ENCODE data around the gene ATRNL1.

ATRNL1 gene

GRCh38 chr10:115845921-115846320 lies 752.8 kb downstream of the ATRNL1 start:
- no peak overlapping the region for H3K27ac ChIP-seq (ENCODE audit: poor library complexity, severe bottlenecking)
- DNase-seq (ENCODE audit: low spot score) (no peak), ATAC-seq (ENCODE audit: low read depth) (no peak)
- no peak overlapping the region for H3K4me3 ChIP-seq (ENCODE audit: severe bottlenecking)
- no peaks in the 10 kb centered on the region for H3K36me3 ChIP-seq (ENCODE audit: low read depth)
- no peak for TF ChIP-seq CTCF (IDR thresholded peaks at IDR 0.05; ENCODE audit: poor library complexity, severe bottlenecking)
- H3K9me3 ChIP-seq (ENCODE audit: severe bottlenecking), result no peaks in the 10 kb centered on the region
- H3K27me3 ChIP-seq (ENCODE audit: insufficient read depth, poor library complexity, severe bottlenecking), result no peaks in the 10 kb centered on the region
- H3K4me1 ChIP-seq (ENCODE audit: insufficient read depth, poor library complexity, severe bottlenecking), result no peaks in the 10 kb centered on the region

- Histone ChIP-seq H3K27ac (ENCODE audit: poor library complexity, severe bottlenecking) (no peak overlapping the region), H3K9me3 (ENCODE audit: severe bottlenecking) (no peaks in the 10 kb centered on the region), H3K4me3 (ENCODE audit: severe bottlenecking) (no peak overlapping the region), H3K4me1 (ENCODE audit: insufficient read depth, poor library complexity, severe bottlenecking) (no peaks in the 10 kb centered on the region), H3K36me3 (ENCODE audit: low read depth) (no peaks in the 10 kb centered on the region), H3K27me3 (ENCODE audit: insufficient read depth, poor library complexity, severe bottlenecking) (no peaks in the 10 kb centered on the region)
- DNase-seq (ENCODE audit: low spot score), result no peak
- TF ChIP-seq CTCF (IDR thresholded peaks at IDR 0.05; ENCODE audit: poor library complexity, severe bottlenecking), result no peak
- ATAC-seq (ENCODE audit: low read depth), result no peak
Observed at GRCh38 chr10:115846528-115846927, 753.4 kb downstream of the ATRNL1 start.

GRCh38 chr10:115849197-115849596 lies 756.0 kb downstream of the ATRNL1 start:
- H3K4me1 ChIP-seq (ENCODE audit: insufficient read depth, poor library complexity, severe bottlenecking), result no peaks in the 10 kb centered on the region
- H3K9me3 ChIP-seq (ENCODE audit: severe bottlenecking), result no peaks in the 10 kb centered on the region
- no peak overlapping the region for H3K4me3 ChIP-seq (ENCODE audit: severe bottlenecking)
- H3K36me3 ChIP-seq (ENCODE audit: low read depth), result no peaks in the 10 kb centered on the region
- H3K27me3 ChIP-seq (ENCODE audit: insufficient read depth, poor library complexity, severe bottlenecking), result no peaks in the 10 kb centered on the region
- no peak for TF ChIP-seq CTCF (IDR thresholded peaks at IDR 0.05; ENCODE audit: poor library complexity, severe bottlenecking)
- H3K27ac ChIP-seq (ENCODE audit: poor library complexity, severe bottlenecking), result no peak overlapping the region
- DNase-seq (ENCODE audit: low spot score) (no peak), ATAC-seq (ENCODE audit: low read depth) (no peak)

GRCh38 chr10:115850666-115851065 lies 757.5 kb downstream of the ATRNL1 start:
- no peak overlapping the region for H3K27ac ChIP-seq (ENCODE audit: poor library complexity, severe bottlenecking)
- no peak for ATAC-seq (ENCODE audit: low read depth)
- TF ChIP-seq CTCF (IDR thresholded peaks at IDR 0.05; ENCODE audit: poor library complexity, severe bottlenecking), result no peak
- H3K4me1 ChIP-seq (ENCODE audit: insufficient read depth, poor library complexity, severe bottlenecking), result peaks cover 10% of the 10 kb centered on the region
- DNase-seq (ENCODE audit: low spot score), result no peak
- no peaks in the 10 kb centered on the region for H3K27me3 ChIP-seq (ENCODE audit: insufficient read depth, poor library complexity, severe bottlenecking)
- H3K36me3 ChIP-seq (ENCODE audit: low read depth), result no peaks in the 10 kb centered on the region
- no peaks in the 10 kb centered on the region for H3K9me3 ChIP-seq (ENCODE audit: severe bottlenecking)
- H3K4me3 ChIP-seq (ENCODE audit: severe bottlenecking), result no peak overlapping the region

GRCh38 chr10:115851695-115852094 lies 758.5 kb downstream of the ATRNL1 start:
- peaks cover 10% of the 10 kb centered on the region for H3K4me1 ChIP-seq (ENCODE audit: insufficient read depth, poor library complexity, severe bottlenecking)
- no peak for DNase-seq (ENCODE audit: low spot score)
- H3K27ac ChIP-seq (ENCODE audit: poor library complexity, severe bottlenecking), result no peak overlapping the region
- no peaks in the 10 kb centered on the region for H3K36me3 ChIP-seq (ENCODE audit: low read depth)
- no peak for ATAC-seq (ENCODE audit: low read depth)
- no peaks in the 10 kb centered on the region for H3K27me3 ChIP-seq (ENCODE audit: insufficient read depth, poor library complexity, severe bottlenecking)
- H3K4me3 ChIP-seq (ENCODE audit: severe bottlenecking), result no peak overlapping the region
- no peak for TF ChIP-seq CTCF (IDR thresholded peaks at IDR 0.05; ENCODE audit: poor library complexity, severe bottlenecking)
- H3K9me3 ChIP-seq (ENCODE audit: severe bottlenecking), result no peaks in the 10 kb centered on the region

Measured in RWPE2 (cell line).